Testis (tissue), 5 donors: Measurements from ENCODE around the gene NPFF. TPM values are rescaled to one million over a fixed set of nuclear protein-coding genes. Genes with fewer than 3 reads are reported as not detected.
"Not testable (repeated sequence)": the region's sequence is repeated elsewhere in the genome, so short reads cannot be mapped to it uniquely, and the experiment has no call there.

ENCODE experiments used
- DNase-seq: peaks from one replicate; pipeline ENCODE4 v3.0.0-alpha.2; 2019
- H3K27ac ChIP-seq, 2 donors: fragments of 200-600 bp; sonication (generic); one replicate each; pipeline ENCODE4 v1.5.1; 2019
- H3K27me3 ChIP-seq: fragments of 200-600 bp; sonication (generic); one replicate; pipeline ENCODE4 v1.5.1; 2019
- H3K36me3 ChIP-seq: fragments of 200-600 bp; sonication (generic); one replicate; pipeline ENCODE4 v1.5.1; 2017; ENCODE audit warnings: low read depth; ENCODE audit errors: missing control alignments
- H3K4me1 ChIP-seq: fragments of 200-600 bp; sonication (generic); one replicate; pipeline ENCODE4 v1.5.1; 2019
- H3K4me3 ChIP-seq, 2 donors: fragments of 200-600 bp; sonication (generic); one replicate each; pipeline ENCODE4 v1.5.1; 2017 to 2019
- H3K9me3 ChIP-seq: fragments of 200-600 bp; sonication (generic); one replicate; pipeline ENCODE4 v1.5.1; 2017
- CTCF ChIP-seq, 3 experiments: fragments of 450-650 bp in 2 of 3; fragments of 200-600 bp in 1 of 3; sonication (generic) in 1 of 3; IDR thresholded peaks; one replicate each; pipeline ENCODE4 v1.5.1; 2016 to 2019; ENCODE audit warnings: antibody characterized with exemption in 3 of 3, mild to moderate bottlenecking in 2 of 3, moderate library complexity in 1 of 3
- POLR2A ChIP-seq: fragments of 450-650 bp; IDR thresholded peaks from one replicate; pipeline ENCODE4 v1.6.1; 2017; ENCODE audit warnings: antibody characterized with exemption, mild to moderate bottlenecking, moderate library complexity
- WGBS, 2 donors: methylation state at CpG; one replicate each; pipeline ENCODE4 v1.1.5; 2018; 5-methylcytosine and 5-hydroxymethylcytosine counted together
- intact Hi-C: fragments of 100-400 bp; cut with DNase I; formaldehyde crosslinking; loops from one replicate; pipeline ENCODE4 v1.15.1; 2023; ENCODE audit warnings: low total_unique reads
- long read RNA-seq, 2 donors: transcript quantifications; one replicate each; lab custom pipeline, GENCODE V29; 2026
- polyA plus RNA-seq: library from polyadenylated mRNA; stranded (reverse); fragments of 350-450 nt; fragmentation: Illumina TruSeq; extraction: RNeasy Lipid Tissue Mini Kit (QIAGEN cat#74804); gene quantifications from one replicate; pipeline ENCODE4 v1.2.3, GENCODE V29; 2014; ENCODE audit warnings: low read depth, low replicate concordance; ENCODE audit not compliant: insufficient read depth
- total RNA-seq, 2 donors: library from RNA; depleted of rRNA; stranded (reverse); fragments of >200 nt; gene quantifications; one replicate each; pipeline ENCODE4 v1.2.3, GENCODE V29; 2016

The NPFF gene
- total RNA-seq (1 to 10 TPM in 1 of 2 donors, not detected in 1; 1.2 TPM), polyA plus RNA-seq (not detected)
- long read RNA-seq, donor 1, partial matches to known transcripts, result 0 of 3 reads
- long read RNA-seq, donor 1, other reads (novel, unspliced or antisense), result 0 of 3 reads
- long read RNA-seq, donor 2, partial matches to known transcripts, result 0 of 2 reads
- long read RNA-seq, donor 2, other reads (novel, unspliced or antisense), result 0 of 2 reads

- TF ChIP-seq POLR2A, result no peak
- WGBS, 2 donors, result 87 to 91% methylated on average over 5 to 9 of the region's 9 CpGs
- no peaks in the 10 kb centered on the region for H3K9me3 ChIP-seq
- peaks cover 41% of the 10 kb centered on the region for H3K4me1 ChIP-seq
- no peaks in the 10 kb centered on the region for H3K27me3 ChIP-seq
- intact Hi-C loops, result loop anchor here (10.0 kb wide), 2 partner anchors 52 to 182 kb away; partner anchors contain the start of genes AAAS and PCBP2
- H3K4me3 ChIP-seq, result no peak within 1 kb of the TSS
- H3K27ac ChIP-seq, result peak within 1 kb of the TSS in 1 of 2 donors; percentile 21
- DNase-seq, result no peak
- no peaks in the 10 kb centered on the region for H3K36me3 ChIP-seq
These were observed at the start of gene NPFF for GRCh38 chr12:53506881-53507602. TSS of gene NPFF (minus strand) at chr12:53507484. CDS start at chr12:53507474, 10 bp downstream.

GRCh38 chr12:53552361-53553327 is 45.4 kb upstream of the NPFF start:
- intact Hi-C loops, result no loop called here
- no peak overlapping the region for H3K27ac ChIP-seq
- no peak for DNase-seq

GRCh38 chr12:53551889-53552291 is 44.6 kb upstream of the NPFF start:
- Histone ChIP-seq H3K4me3 (no peak overlapping the region), H3K27ac (no peak overlapping the region), H3K27me3 (no peaks in the 10 kb centered on the region), H3K9me3 (no peaks in the 10 kb centered on the region), H3K4me1 (no peaks in the 10 kb centered on the region), H3K36me3 (no peaks in the 10 kb centered on the region)
- DNase-seq, result no peak
- WGBS, 2 donors, result 93 to 100% methylated on average over 2 of the region's 2 CpGs
- intact Hi-C loops, result no loop called here
- TF ChIP-seq POLR2A (no peak), CTCF (IDR thresholded peaks at IDR 0.05) (no peak)

More at GRCh38 chr12:53552361-53553327, 45.4 kb upstream of the NPFF start:
- Histone ChIP-seq H3K4me1 (peaks cover 5% of the 10 kb centered on the region), H3K4me3 (no peak overlapping the region), H3K9me3 (no peaks in the 10 kb centered on the region), H3K27me3 (no peaks in the 10 kb centered on the region), H3K36me3 (no peaks in the 10 kb centered on the region)
- TF ChIP-seq CTCF (IDR thresholded peaks at IDR 0.05) (no peak), POLR2A (no peak)
- WGBS, 2 donors, result 81 to 82% methylated on average over 14 of the region's 14 CpGs

GRCh38 chr12:53550595-53550994 is 43.3 kb upstream of the NPFF start:
- no peak overlapping the region for H3K27ac ChIP-seq
- no peak for DNase-seq
- H3K9me3 ChIP-seq, result no peaks in the 10 kb centered on the region
- WGBS, 2 donors, result 83 to 94% methylated on average over 1 of the region's 1 CpG
- H3K36me3 ChIP-seq, result no peaks in the 10 kb centered on the region
- H3K4me1 ChIP-seq, result no peaks in the 10 kb centered on the region
- no peak overlapping the region for H3K4me3 ChIP-seq
- no peaks in the 10 kb centered on the region for H3K27me3 ChIP-seq
- no peak for TF ChIP-seq POLR2A
- intact Hi-C loops, result no loop called here

GRCh38 chr12:53550131-53550530 is 42.8 kb upstream of the NPFF start:
- H3K27ac ChIP-seq, H3K36me3 ChIP-seq, H3K9me3 ChIP-seq, DNase-seq, H3K27me3 ChIP-seq, intact Hi-C loops, H3K4me3 ChIP-seq, H3K4me1 ChIP-seq: not testable (repeated sequence)
- WGBS, 2 donors, result 95 to 97% methylated on average over 8 of the region's 8 CpGs

- H3K9me3 ChIP-seq, H3K36me3 ChIP-seq, H3K27ac ChIP-seq, H3K27me3 ChIP-seq, H3K4me3 ChIP-seq, DNase-seq, H3K4me1 ChIP-seq: not testable (repeated sequence)
- 94 to 96% methylated on average over 6 of the region's 6 CpGs for WGBS, 2 donors
- intact Hi-C loops, result loop anchor here (10.0 kb wide), 1 partner anchor 126 kb away; the partner anchor contains the start of gene ATP5MC2
These were observed 41.1 kb upstream of the NPFF start for GRCh38 chr12:53548354-53548753.
